ENCODE measurements around the gene PPP1R12A.

The PPP1R12A gene

DNA sequence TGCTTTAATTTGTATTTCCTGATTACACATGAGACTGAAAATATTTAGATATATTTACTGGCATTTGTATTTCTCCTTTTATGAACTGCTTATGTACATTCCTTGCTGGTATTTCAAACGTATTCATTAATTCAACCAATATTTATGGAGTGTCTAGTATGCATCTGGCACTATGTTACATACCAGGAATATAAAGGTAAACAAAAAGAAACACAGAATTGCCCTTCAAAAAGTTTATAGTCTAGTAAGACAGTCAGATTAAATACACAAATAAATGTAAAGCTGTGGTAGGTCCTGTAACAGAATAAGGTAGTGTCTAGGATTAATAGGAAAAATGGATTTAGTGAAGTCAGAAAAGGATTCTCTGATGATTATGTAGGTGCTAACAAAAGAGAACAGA is 87.5 kb downstream of the PPP1R12A start:
- Histone ChIP-seq H3K27ac (ENCODE audit: extremely low read depth, low read depth, low read length) (no peak overlapping the region), H3K4me1 (ENCODE audit: control insufficient read depth, insufficient read depth, low read length) (no peaks in the 10 kb centered on the region), H3K36me3 (ENCODE audit: control insufficient read depth in 2 of 2, insufficient read depth in 1 of 2, low read length in 2 of 2) (peaks cover 10 to 21% of the 10 kb centered on the region in 2 experiments), H3K4me3 (ENCODE audit: low read depth, low read length) (no peak overlapping the region), H3K9me3 (ENCODE audit: control insufficient read depth, insufficient read depth, low read depth, low read length) (no peaks in the 10 kb centered on the region)
- TF ChIP-seq GLIS2 (tag by site-specific recombination; IDR thresholded peaks at IDR 0.05): no peak
- no peak for TF ChIP-seq ZNF202 (tag by site-specific recombination; IDR thresholded peaks at IDR 0.05; ENCODE audit: borderline replicate concordance)
- no peak for TF ChIP-seq ZNF354C (tag by site-specific recombination; IDR thresholded peaks at IDR 0.05; ENCODE audit: borderline replicate concordance, low read depth)
- TF ChIP-seq ZNF394 (tag by site-specific recombination; IDR thresholded peaks at IDR 0.05; ENCODE audit: borderline replicate concordance): no peak
- no peak for TF ChIP-seq SCRT2 (tag by site-specific recombination; IDR thresholded peaks at IDR 0.05)
- TF ChIP-seq ZNF366 (tag by site-specific recombination; conservative IDR thresholded peaks at IDR 0.05): no peak
- no peak for TF ChIP-seq ZNF174 (tag by site-specific recombination; IDR thresholded peaks at IDR 0.05)
- no peak for TF ChIP-seq ZNF239 (tag by site-specific recombination; IDR thresholded peaks at IDR 0.05)
- TF ChIP-seq ZNF37A (tag by site-specific recombination; IDR thresholded peaks at IDR 0.05): no peak
- no peak for TF ChIP-seq ZNF521 (tag by site-specific recombination; IDR thresholded peaks at IDR 0.05)
- no peak for TF ChIP-seq ZNF148 (tag by site-specific recombination; IDR thresholded peaks at IDR 0.05; ENCODE audit: borderline replicate concordance)
- TF ChIP-seq ZNF121 (tag by site-specific recombination; IDR thresholded peaks at IDR 0.05): no peak
- no peak for TF ChIP-seq ZSCAN23 (tag by site-specific recombination; IDR thresholded peaks at IDR 0.05)
- no peak for TF ChIP-seq OVOL3 (tag by site-specific recombination; IDR thresholded peaks at IDR 0.05)
- no peak for TF ChIP-seq ZSCAN18 (tag by site-specific recombination; IDR thresholded peaks at IDR 0.05)
- TF ChIP-seq ZNF792 (tag by site-specific recombination; IDR thresholded peaks at IDR 0.05): no peak
- ChIA-PET POLR2A (no interaction called here), CTCF (interaction anchor here (0.6 kb wide), 1 partner anchor 15 kb away, joined by 4 read pairs; no protein-coding TSS in a partner anchor)

- POLR2A ChIA-PET: no interaction called here
- TF ChIP-seq ZNF596 (tag by site-specific recombination; IDR thresholded peaks at IDR 0.05): no peak
- TF ChIP-seq ZNF202 (tag by site-specific recombination; IDR thresholded peaks at IDR 0.05; ENCODE audit: borderline replicate concordance): no peak
- no peak for TF ChIP-seq ZNF426 (tag by site-specific recombination; IDR thresholded peaks at IDR 0.05)
- TF ChIP-seq SP7 (tag by site-specific recombination; IDR thresholded peaks at IDR 0.05): peak; percentile 43
- TF ChIP-seq ZNF473 (tag by site-specific recombination; IDR thresholded peaks at IDR 0.05): no peak
- peak; percentile 90 for TF ChIP-seq PRDM1 (tag by site-specific recombination; IDR thresholded peaks at IDR 0.05)
- no peak for TF ChIP-seq GLI2 (tag by site-specific recombination; IDR thresholded peaks at IDR 0.05; ENCODE audit: borderline replicate concordance, low read depth)
Measured at GRCh38 chr12:79844693-79845092, 90.2 kb downstream of the PPP1R12A start.

More at GRCh38 chr12:79844693-79845092, 90.2 kb downstream of the PPP1R12A start:
- Histone ChIP-seq H3K36me3 (ENCODE audit: control insufficient read depth in 2 of 2, insufficient read depth in 1 of 2, low read length in 2 of 2) (peaks cover 19 to 21% of the 10 kb centered on the region in 2 experiments), H3K4me3 (ENCODE audit: low read depth, low read length) (no peak overlapping the region), H3K4me1 (ENCODE audit: control insufficient read depth, insufficient read depth, low read length) (no peaks in the 10 kb centered on the region), H3K27ac (ENCODE audit: extremely low read depth, low read depth, low read length) (no peak overlapping the region), H3K9me3 (ENCODE audit: control insufficient read depth, insufficient read depth, low read depth, low read length) (no peaks in the 10 kb centered on the region)
- CTCF ChIA-PET: interaction anchor here (0.7 kb wide), 1 partner anchor 17 kb away, joined by 3 read pairs; no protein-coding TSS in a partner anchor
